H1 (cell line): ENCODE data around the gene PRKD1. TPM values are rescaled to one million over a fixed set of nuclear protein-coding genes. Genes with fewer than 3 reads are reported as not detected.

Experiments used
- CTCF ChIA-PET: fragments of 300-600 bp; sonication (Branson Sonifier 250); formaldehyde crosslinking; loops from one replicate; lab custom pipeline; 2021; ENCODE audit not compliant: partially characterized antibody; lab: Charles Lee
- POLR2A ChIA-PET: fragments of 300-600 bp; sonication (Branson Sonifier 250); formaldehyde crosslinking; loops from one replicate; lab custom pipeline; 2021; ENCODE audit warnings: inconsistent platforms; ENCODE audit not compliant: partially characterized antibody; lab: Charles Lee
- DNase-seq, 2 experiments: peaks; one replicate each; pipeline versions ENCODE4 v3.0.0 to v3.0.0-alpha.2; 2010 to 2022; ENCODE audit warnings: low spot score in 2 of 2, low read depth in 1 of 2, mixed read lengths in 1 of 2
- FAIRE-seq: peaks from 2 replicates; lab custom pipeline; 2011; peaks lifted over from hg19 to GRCh38; lab: Jason Lieb, UNC
- H2AFZ ChIP-seq: 2 replicates; pipeline ENCODE4 v1.8.1; 2012; ENCODE audit warnings: low read length, inconsistent platforms
- H2AK5ac ChIP-seq: 2 replicates; pipeline ENCODE4 v1.6.1; 2013; ENCODE audit warnings: low read depth, low read length
- H2BK120ac ChIP-seq: replicated peaks from 2 replicates; pipeline ENCODE3; 2013; ENCODE audit warnings: low read depth, low read length, inconsistent platforms
- H2BK12ac ChIP-seq: 2 replicates; pipeline ENCODE4 v1.6.1; 2013; ENCODE audit warnings: low read depth, low read length
- H2BK15ac ChIP-seq: 2 replicates; pipeline ENCODE4 v1.6.1; 2013; ENCODE audit warnings: low read length
- H2BK20ac ChIP-seq: 2 replicates; pipeline ENCODE4 v1.6.1; 2013; ENCODE audit warnings: low read length
- H2BK5ac ChIP-seq: 2 replicates; pipeline ENCODE4 v1.6.1; 2013; ENCODE audit warnings: low read depth, low read length
- H3K14ac ChIP-seq: 2 replicates; pipeline ENCODE4 v1.6.1; 2013; ENCODE audit warnings: inconsistent platforms; ENCODE audit not compliant: insufficient read length
- H3K18ac ChIP-seq: 2 replicates; pipeline ENCODE4 v1.6.1; 2013; ENCODE audit warnings: low read length; ENCODE audit errors: extremely low read depth
- H3K23ac ChIP-seq: 2 replicates; pipeline ENCODE4 v1.6.1; 2013; ENCODE audit warnings: inconsistent platforms; ENCODE audit not compliant: insufficient read length
- H3K23me2 ChIP-seq: 2 replicates; pipeline ENCODE4 v1.6.1; 2013; ENCODE audit warnings: low read depth, low read length
- H3K27ac ChIP-seq: 2 replicates; pipeline ENCODE4 v1.6.1; 2011; ENCODE audit warnings: low read depth, low read length, inconsistent platforms
- H3K27me3 ChIP-seq, 4 experiments: replicated peaks in 1 of 4; 1 replicate in 1 of 4; 2 replicates in 3 of 4; pipeline versions ENCODE4 v1.6.1 to v1.8.1; 2011 to 2013; ENCODE audit warnings: low read length in 3 of 4, mild to moderate bottlenecking in 3 of 4, inconsistent platforms in 2 of 4, mixed read lengths in 2 of 4, moderate library complexity in 1 of 4; ENCODE audit not compliant: control insufficient read depth in 3 of 4, insufficient read depth in 3 of 4; ENCODE audit errors: extremely low read depth in 1 of 4
- H3K36me3 ChIP-seq, 4 experiments: 2 replicates each; pipeline versions ENCODE4 v1.6.1 to v1.8.1; 2011 to 2013; ENCODE audit warnings: mild to moderate bottlenecking in 4 of 4, low read length in 3 of 4, moderate library complexity in 2 of 4, control low read depth in 1 of 4, inconsistent platforms in 1 of 4; ENCODE audit not compliant: insufficient read depth in 4 of 4, control insufficient read depth in 2 of 4
- H3K4ac ChIP-seq: replicated peaks from 2 replicates; pipeline ENCODE3; 2013; ENCODE audit warnings: low read length, low read depth, mixed read lengths, inconsistent platforms; ENCODE audit not compliant: insufficient read length
- H3K4me1 ChIP-seq, 4 experiments: replicated peaks in 1 of 4; 1 replicate in 1 of 4; 2 replicates in 3 of 4; pipeline versions ENCODE4 v1.6.1 to v1.8.1; 2011 to 2013; ENCODE audit warnings: low read length in 3 of 4, inconsistent platforms in 2 of 4, mixed read lengths in 1 of 4; ENCODE audit not compliant: insufficient read depth in 4 of 4, control insufficient read depth in 3 of 4
- H3K4me2 ChIP-seq, 2 experiments: 2 replicates each; pipeline versions ENCODE4 v1.6.1 to v1.8.1; 2011 to 2013; ENCODE audit warnings: low read depth in 2 of 2, low read length in 2 of 2, control low read depth in 1 of 2, inconsistent platforms in 1 of 2, mild to moderate bottlenecking in 1 of 2; ENCODE audit not compliant: insufficient read depth in 1 of 2
- H3K4me3 ChIP-seq, 4 experiments: fragments of 200-600, 300-600 bp in 1 of 4; sonication (generic), shearing (Covaris generic), sonication (Bioruptor Twin) in 1 of 4; 2 replicates each; pipeline versions ENCODE4 v1.5.1 to v1.8.1; 2011 to 2016; ENCODE audit warnings: low read length in 4 of 4, low read depth in 3 of 4, control low read depth in 2 of 4, inconsistent platforms in 2 of 4, mild to moderate bottlenecking in 2 of 4, mixed read lengths in 1 of 4, moderate library complexity in 1 of 4; ENCODE audit not compliant: insufficient read depth in 2 of 4; ENCODE audit errors: extremely low read depth in 1 of 4
- H3K56ac ChIP-seq: replicated peaks from 2 replicates; pipeline ENCODE3; 2013; ENCODE audit warnings: low read depth, mild to moderate bottlenecking, mixed read lengths, low read length, inconsistent platforms; ENCODE audit not compliant: insufficient read length
- H3K79me1 ChIP-seq: 2 replicates; pipeline ENCODE4 v1.6.1; 2013; ENCODE audit warnings: low read depth, low read length, control low read depth
- H3K79me2 ChIP-seq, 2 experiments: 2 replicates each; pipeline versions ENCODE4 v1.6.1 to v1.8.1; 2012 to 2013; ENCODE audit warnings: low read length in 2 of 2, mild to moderate bottlenecking in 2 of 2, inconsistent platforms in 1 of 2; ENCODE audit not compliant: insufficient read depth in 2 of 2, control insufficient read depth in 1 of 2
- H3K9ac ChIP-seq, 4 experiments: replicated peaks in 1 of 4; 1 replicate in 1 of 4; 2 replicates in 3 of 4; pipeline versions ENCODE4 v1.6.1 to v1.8.1; 2011 to 2013; ENCODE audit warnings: low read depth in 3 of 4, low read length in 3 of 4, control low read depth in 2 of 4, mild to moderate bottlenecking in 2 of 4, moderate library complexity in 2 of 4, inconsistent platforms in 1 of 4; ENCODE audit errors: extremely low read depth in 1 of 4
- H3K9me3 ChIP-seq, 2 experiments: 2 replicates each; pipeline versions ENCODE4 v1.6.1 to v1.8.1; 2012 to 2013; ENCODE audit warnings: mild to moderate bottlenecking in 2 of 2, moderate library complexity in 2 of 2, control low read depth in 1 of 2, inconsistent platforms in 1 of 2, low read depth in 1 of 2, low read length in 1 of 2, mixed read lengths in 1 of 2; ENCODE audit not compliant: insufficient read depth in 2 of 2
- H4K20me1 ChIP-seq, 2 experiments: replicated peaks in 1 of 2; 2 replicates each; pipeline versions ENCODE3 to v1.8.1; 2011 to 2013; ENCODE audit warnings: inconsistent platforms in 2 of 2, low read length in 2 of 2, mild to moderate bottlenecking in 1 of 2; ENCODE audit not compliant: insufficient read depth in 2 of 2, control insufficient read depth in 1 of 2
- H4K5ac ChIP-seq: 2 replicates; pipeline ENCODE4 v1.6.1; 2013; ENCODE audit warnings: low read length, low read depth, mixed read lengths, inconsistent platforms; ENCODE audit not compliant: insufficient read length
- H4K8ac ChIP-seq: 2 replicates; pipeline ENCODE4 v1.8.0; 2013; ENCODE audit warnings: mild to moderate bottlenecking, moderate library complexity, low read length, inconsistent platforms; ENCODE audit not compliant: insufficient read depth; ENCODE audit errors: extremely low read depth
- H4K91ac ChIP-seq: replicated peaks from 2 replicates; pipeline ENCODE3; 2013; ENCODE audit warnings: low read length, mixed read lengths, inconsistent platforms; ENCODE audit not compliant: insufficient read length
- ATF3 ChIP-seq: IDR thresholded peaks from 2 replicates; pipeline ENCODE4 v1.6.1; 2011; ENCODE audit warnings: low read depth, mild to moderate bottlenecking, low read length; ENCODE audit not compliant: insufficient read depth
- CREB1 ChIP-seq: IDR thresholded peaks from 2 replicates; pipeline ENCODE4 v1.6.1; 2012; ENCODE audit warnings: inconsistent platforms
- CTCF ChIP-seq, 3 experiments: IDR thresholded peaks; 1 replicate in 2 of 3; 2 replicates in 1 of 3; pipeline versions ENCODE4 v1.5.1 to v1.6.1; 2011; ENCODE audit warnings: low read length in 3 of 3, mild to moderate bottlenecking in 3 of 3, inconsistent platforms in 2 of 3, low read depth in 1 of 3, moderate library complexity in 1 of 3; ENCODE audit not compliant: insufficient read depth in 1 of 3; ENCODE audit errors: control extremely low read depth in 1 of 3
- MAFK ChIP-seq: IDR thresholded peaks from 2 replicates; pipeline ENCODE4 v1.6.1; 2012; ENCODE audit warnings: low read depth, mild to moderate bottlenecking, improper control_type of control experiment, low read length
- NANOG ChIP-seq: IDR thresholded peaks from 2 replicates; pipeline ENCODE4 v1.6.1; 2011; ENCODE audit warnings: low read length, low read depth, mild to moderate bottlenecking, inconsistent platforms; ENCODE audit not compliant: insufficient read depth, poor library complexity, severe bottlenecking
- RXRA ChIP-seq: IDR thresholded peaks from 2 replicates; pipeline ENCODE4 v1.6.1; 2011; ENCODE audit warnings: low read depth, mild to moderate bottlenecking, low read length, moderate library complexity; ENCODE audit not compliant: insufficient read depth
- TAF7 ChIP-seq: optimal IDR thresholded peaks from 2 replicates; pipeline ENCODE3; 2011; ENCODE audit warnings: low read depth, mild to moderate bottlenecking, inconsistent platforms, low read length, moderate library complexity, borderline replicate concordance
- USF2 ChIP-seq: IDR thresholded peaks from 2 replicates; pipeline ENCODE4 v1.6.1; 2011; ENCODE audit warnings: low read length, improper control_type of control experiment
- WGBS, 2 experiments: shearing (Covaris generic) in 1 of 2; methylation state at CpG; one replicate each; pipeline versions ENCODE4 v1.1.6 to v1.1.7; 2013 to 2015; ENCODE audit warnings: low lambda C conversion rate in 2 of 2, mixed read lengths in 2 of 2, inconsistent platforms in 1 of 2, low coverage in 1 of 2, missing lambda C conversion rate in 1 of 2; ENCODE audit not compliant: insufficient replicate concordance in 2 of 2, insufficient coverage in 1 of 2, insufficient read length in 1 of 2; ENCODE audit errors: extremely low coverage in 1 of 2, missing lambda C conversion rate in 1 of 2; 5-methylcytosine and 5-hydroxymethylcytosine counted together
- polyA plus RNA-seq, 7 experiments: library from polyadenylated mRNA; depleted of rRNA in 3 of 7; stranded (reverse) in 5 of 7; unstranded in 2 of 7; fragments of >200 nt in 5 of 7; fragments of 200-250 nt in 2 of 7; gene quantifications; 1 replicate in 5 of 7; 2 replicates in 1 of 7; 4 replicates in 1 of 7; pipeline versions ENCODE4 v1.2.1 to v1.2.3, GENCODE V29; 2011 to 2013; ENCODE audit warnings: missing spikeins in 2 of 7, mixed read lengths in 2 of 7
- total RNA-seq: library from RNA; stranded (reverse); fragmentation: NEBNext Ultra II Directional; extraction: Animal tissue kit (Norgen Biotek cat#: 25700); gene quantifications from 2 replicates; pipeline ENCODE4 v1.2.1, GENCODE V29; 2021

PRKD1 gene
- total and polyA plus RNA-seq, 2 of the 8 experiments (the other 6 are each of a cell fraction or from before 2014, with no cell fraction given): 3.6 to 6.8 TPM

GRCh38 chr14:29663281-29663801, 264.3 kb downstream of the PRKD1 start:
- POLR2A ChIA-PET: no interaction called here
- Histone ChIP-seq H3K18ac (no peak overlapping the region), H4K8ac (no peak overlapping the region), H3K79me1 (no peaks in the 10 kb centered on the region), H3K4ac (no peak overlapping the region), H2BK5ac (peak overlapping the region; percentile 75), H2BK120ac (no peak overlapping the region), H2AFZ (no peak overlapping the region), H2BK15ac (no peak overlapping the region), H4K20me1 (no peaks in the 10 kb centered on the region), H3K9me3 (no peaks in the 10 kb centered on the region), H3K27ac (peak overlapping the region; percentile 52; the same call in 1 of the 2 replicates), H3K4me3 (peak overlapping the region in 1 of 4 experiments; percentile 29; a peak in 1 of 8 replicates), H3K23me2 (no peaks in the 10 kb centered on the region), H3K14ac (no peak overlapping the region), H3K4me2 (peak overlapping the region in 1 of 2 experiments; percentile 58; a peak in 1 of 4 replicates), H2AK5ac (no peak overlapping the region), H3K23ac (no peak overlapping the region), H4K5ac (no peak overlapping the region), H3K27me3 (no peaks in the 10 kb centered on the region), H3K79me2 (no peaks in the 10 kb centered on the region), H4K91ac (no peak overlapping the region), H3K56ac (no peak overlapping the region), H2BK12ac (no peak overlapping the region), H3K36me3 (no peaks in the 10 kb centered on the region), H3K9ac (no peak overlapping the region), H3K4me1 (peaks cover 0 to 5% (median 2%) of the 10 kb centered on the region in 4 experiments; a peak in 5 of 7 replicates), H2BK20ac (no peak overlapping the region)
- WGBS, 2 experiments: 38% methylated on average over 7 of the region's 7 CpGs; no CpG with 5 or more reads in 1 of the 2 experiments
- TF ChIP-seq ATF3 (no peak), TAF7 (no peak), USF2 (no peak), CTCF (IDR thresholded peaks at IDR 0.05; ENCODE audit: control extremely low read depth in 1 of 3, insufficient read depth in 1 of 3, low read depth in 1 of 3, low read length in 3 of 3) (peak in 1 of 3 experiments; percentile 10; a peak in 1 of 4 replicates), RXRA (no peak), MAFK (no peak), NANOG (peak; percentile 20), CREB1 (no peak)
- CTCF ChIA-PET: interaction anchor here (1.0 to 1.2 kb wide), 2 partner anchors 16 to 62 kb away, joined by 3 to 5 read pairs; no protein-coding TSS in a partner anchor
- DNase-seq (peak in 1 of 2 experiments; percentile 17), FAIRE-seq (no peak)
